HG02981 (cell line): ENCODE results near the gene KRT83.
"Not testable (repeated sequence)": the region's sequence is repeated elsewhere in the genome, so short reads cannot be mapped to it uniquely, and the experiment has no call there.

ENCODE experiments used
- ATAC-seq: cut with Tn5 transposase; IDR thresholded peaks from one replicate; pipeline ENCODE4 v1.9.1; 2021; ENCODE audit warnings: mild to moderate bottlenecking, moderate library complexity; ENCODE audit not compliant: unreplicated experiment

Gene KRT83

GRCh38 chr12:52290483-52291134 lies 30.6 kb downstream of the KRT83 start:
- ATAC-seq: not testable (repeated sequence)

GRCh38 chr12:52287816-52288805 lies 33.1 kb downstream of the KRT83 start:
- not testable (repeated sequence) for ATAC-seq

DNA sequence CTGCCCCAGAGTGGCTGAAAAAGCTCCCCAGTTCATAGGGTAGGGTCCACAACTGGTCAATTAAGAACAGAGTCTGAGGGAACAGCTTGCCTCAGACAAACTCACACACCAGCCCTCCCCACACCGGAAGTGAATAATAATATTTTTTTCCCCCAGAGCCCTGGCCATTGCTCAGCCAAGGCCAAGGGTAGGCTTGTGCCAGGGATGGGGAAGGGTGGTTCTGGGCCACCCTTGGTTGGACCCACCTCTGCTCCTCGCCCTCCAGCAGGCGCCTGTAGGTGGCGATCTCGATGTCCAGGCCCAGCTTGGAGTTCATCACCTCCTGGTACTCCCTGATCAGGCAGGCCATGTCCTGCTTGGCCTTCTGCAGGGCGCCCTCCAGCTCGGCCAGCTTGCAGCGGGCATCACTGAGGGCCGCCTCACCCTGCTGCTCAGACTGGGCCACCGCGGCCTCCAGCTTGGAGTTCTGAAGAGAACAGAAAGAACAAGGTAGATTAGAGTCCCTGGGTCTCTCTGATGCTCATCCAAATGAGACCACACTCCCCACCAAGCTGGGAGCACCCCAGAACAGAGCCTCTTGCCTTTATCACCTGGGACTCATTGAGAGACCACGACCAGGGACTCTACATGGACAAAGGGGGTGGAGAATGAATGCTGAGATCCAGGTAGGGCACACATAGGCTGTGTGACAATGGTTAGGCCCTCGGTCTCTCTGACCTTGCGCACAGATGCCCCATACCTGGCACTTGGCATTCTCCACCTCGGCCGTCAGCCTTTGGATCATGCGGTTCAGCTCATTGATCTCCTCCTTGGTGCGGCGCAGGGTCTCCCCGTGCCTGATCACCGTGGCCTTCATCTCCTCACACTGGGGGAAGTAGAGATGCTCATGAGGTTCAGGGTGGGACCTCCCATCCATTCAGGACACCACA lies 34.1 kb downstream of the KRT83 start:
- ATAC-seq: not testable (repeated sequence)

DNA sequence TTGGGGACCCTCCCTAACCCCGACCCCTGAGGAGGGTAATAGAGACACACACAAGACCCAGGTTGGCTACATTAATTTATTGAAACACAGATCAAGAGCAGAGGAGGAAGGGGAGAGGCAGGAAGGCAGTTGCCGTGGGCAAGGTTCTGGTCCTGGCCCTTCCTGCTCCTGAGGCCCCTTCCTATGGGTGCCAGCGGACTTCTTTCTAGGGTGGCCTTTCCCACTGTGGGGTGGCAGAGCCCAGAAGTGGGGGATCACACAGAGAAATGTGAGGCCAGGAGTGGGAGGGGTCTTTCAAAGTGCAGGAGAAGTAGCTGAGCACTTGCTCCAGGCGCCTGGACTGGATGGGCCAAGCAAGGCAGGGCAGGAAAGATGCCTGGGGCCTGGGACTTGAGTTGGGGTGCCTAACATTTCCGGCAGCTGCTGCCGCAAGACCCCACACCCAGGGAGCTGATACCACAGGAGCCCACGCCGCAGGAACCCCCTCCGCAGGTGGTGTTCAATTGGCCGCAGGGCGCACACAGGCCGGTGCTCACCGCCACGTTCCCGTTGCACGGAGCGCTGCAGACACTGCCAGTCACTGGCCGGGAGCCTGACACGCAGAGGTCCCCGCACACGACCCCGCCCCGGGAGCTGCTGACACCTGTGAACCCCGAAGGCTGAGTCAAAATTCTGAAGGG lies 35.2 kb downstream of the KRT83 start:
- ATAC-seq: no peak

- ATAC-seq: no peak
Measured at GRCh38 chr12:52285172-52285745, 35.9 kb downstream of the KRT83 start.

DNA sequence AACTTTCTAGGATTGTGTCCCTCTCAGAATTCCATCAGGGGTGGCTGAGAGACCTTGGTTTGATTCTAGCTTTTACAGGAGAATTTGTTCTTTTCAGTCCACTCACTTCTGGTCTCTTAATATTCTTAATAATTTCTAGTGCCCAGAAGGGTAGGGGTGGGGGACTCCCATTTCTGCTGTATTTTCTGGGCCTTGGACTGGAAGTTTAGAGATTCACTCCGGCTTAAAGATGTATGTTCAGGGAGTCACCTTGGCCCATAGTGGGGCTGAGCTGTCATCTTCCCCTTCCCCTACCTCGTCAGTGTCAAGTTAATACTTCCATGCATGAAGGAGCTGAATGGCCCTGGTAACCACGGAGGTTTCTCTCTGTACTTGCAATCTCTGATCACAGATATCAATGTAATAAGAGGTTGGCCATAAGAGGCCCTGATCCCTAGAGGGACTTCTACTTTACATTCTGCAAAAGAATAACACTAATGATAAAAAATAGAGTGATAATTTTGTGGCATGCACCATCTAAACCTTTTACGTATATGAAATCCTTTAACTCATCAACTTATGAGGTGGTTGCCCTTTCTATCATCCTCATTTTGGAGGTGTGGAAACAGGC lies 36.5 kb downstream of the KRT83 start:
- ATAC-seq: no peak

DNA sequence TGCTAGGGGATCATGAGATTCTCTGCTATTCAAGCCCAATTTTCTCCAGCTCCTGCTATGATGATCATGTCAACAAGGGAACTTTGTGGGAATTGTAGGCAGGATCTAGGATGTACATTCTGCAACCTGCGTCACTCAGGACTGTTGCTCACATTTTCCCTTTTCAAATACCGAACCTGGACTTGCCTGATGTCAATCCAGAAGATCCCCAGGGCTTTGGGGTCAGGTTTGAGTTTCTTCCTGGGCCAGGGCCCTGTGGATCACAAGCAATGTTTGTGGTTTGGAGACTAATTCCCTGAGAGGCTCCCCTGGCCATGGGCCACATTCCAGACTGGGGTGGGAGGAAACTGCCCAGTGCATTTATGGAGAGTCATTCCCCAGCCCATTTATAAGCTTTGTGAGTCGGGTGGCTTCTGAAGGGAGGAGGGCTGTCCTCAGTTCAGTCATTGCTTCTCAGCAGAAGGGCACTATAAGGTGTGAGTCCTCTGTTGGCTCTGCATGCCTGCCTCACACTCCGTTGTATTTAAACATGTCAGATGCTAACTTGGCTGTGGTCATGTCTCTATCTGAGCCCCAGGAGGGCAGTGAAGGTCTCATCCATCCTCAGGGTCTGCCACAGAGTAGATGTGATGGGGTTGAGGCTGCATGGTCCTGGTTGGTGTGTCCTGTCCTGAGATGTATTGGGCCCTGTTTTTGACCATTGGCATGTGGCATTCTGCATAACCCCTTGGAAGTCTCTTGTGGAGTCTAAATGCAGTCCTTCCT lies 40.2 kb downstream of the KRT83 start:
- no peak for ATAC-seq

DNA sequence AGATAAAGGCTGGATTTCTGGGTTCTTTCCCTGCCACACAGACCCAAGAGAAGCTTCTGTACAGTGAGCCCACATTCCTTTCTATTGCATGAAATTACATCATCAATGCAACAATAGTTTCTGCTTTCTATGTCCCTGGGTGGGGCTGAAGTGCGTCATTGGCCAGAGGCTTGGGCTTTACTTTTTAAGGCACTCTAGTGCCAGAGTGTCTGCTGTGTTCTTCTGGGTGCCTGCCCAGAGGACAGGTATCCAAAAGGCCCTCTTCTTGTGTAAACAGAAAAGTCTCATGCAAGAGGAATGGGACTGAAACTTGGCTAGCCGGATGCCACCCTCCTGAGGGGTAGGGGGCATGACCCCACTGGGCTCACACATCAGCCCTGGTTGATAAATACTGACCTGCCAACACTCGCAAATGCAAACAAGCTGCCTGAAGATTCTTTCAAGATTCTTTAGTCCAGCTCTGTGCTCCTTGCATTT lies 40.8 kb downstream of the KRT83 start:
- no peak for ATAC-seq

DNA sequence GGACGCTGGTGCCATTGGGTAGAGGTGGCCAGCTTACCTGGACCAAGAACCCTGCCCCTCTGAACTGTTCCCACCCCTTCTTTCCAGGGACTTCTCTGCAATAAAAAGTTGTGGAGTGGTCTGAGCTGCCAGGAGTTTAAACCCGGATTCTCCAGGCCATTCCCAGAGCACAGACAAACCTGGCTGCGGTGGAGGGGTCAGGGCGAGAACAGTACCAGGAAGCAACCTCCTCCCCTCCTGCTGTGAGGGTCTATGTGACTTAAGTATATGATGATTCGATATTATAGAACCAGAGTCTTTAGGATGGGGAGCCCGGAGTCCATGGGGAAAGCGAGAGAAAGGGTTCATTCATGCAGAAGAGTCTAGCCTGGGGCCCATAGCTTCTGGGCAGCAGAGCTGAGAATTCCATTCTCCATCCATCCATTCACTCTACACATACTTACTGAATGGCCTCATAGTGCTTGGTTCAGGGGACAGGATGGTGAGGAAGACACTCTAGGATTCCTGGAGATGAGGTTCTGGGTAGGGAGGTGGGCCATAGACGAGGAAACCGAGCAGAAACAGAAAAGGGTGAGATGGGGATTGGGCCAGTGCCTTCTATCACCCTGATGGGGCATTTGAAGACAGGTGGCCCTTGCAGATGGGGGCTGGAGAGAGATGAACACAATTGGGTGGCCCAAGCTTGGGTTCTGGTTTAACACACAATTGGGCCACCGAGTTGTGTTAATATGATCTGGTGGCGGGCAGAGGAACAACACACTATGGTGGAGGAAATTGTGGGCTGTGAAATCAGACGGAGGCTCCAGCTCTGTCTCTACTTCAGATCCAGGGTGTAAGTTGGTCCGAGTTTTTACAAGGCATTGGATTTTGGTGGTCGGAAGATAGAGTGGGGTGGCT lies 41.5 kb downstream of the KRT83 start:
- ATAC-seq: no peak

DNA sequence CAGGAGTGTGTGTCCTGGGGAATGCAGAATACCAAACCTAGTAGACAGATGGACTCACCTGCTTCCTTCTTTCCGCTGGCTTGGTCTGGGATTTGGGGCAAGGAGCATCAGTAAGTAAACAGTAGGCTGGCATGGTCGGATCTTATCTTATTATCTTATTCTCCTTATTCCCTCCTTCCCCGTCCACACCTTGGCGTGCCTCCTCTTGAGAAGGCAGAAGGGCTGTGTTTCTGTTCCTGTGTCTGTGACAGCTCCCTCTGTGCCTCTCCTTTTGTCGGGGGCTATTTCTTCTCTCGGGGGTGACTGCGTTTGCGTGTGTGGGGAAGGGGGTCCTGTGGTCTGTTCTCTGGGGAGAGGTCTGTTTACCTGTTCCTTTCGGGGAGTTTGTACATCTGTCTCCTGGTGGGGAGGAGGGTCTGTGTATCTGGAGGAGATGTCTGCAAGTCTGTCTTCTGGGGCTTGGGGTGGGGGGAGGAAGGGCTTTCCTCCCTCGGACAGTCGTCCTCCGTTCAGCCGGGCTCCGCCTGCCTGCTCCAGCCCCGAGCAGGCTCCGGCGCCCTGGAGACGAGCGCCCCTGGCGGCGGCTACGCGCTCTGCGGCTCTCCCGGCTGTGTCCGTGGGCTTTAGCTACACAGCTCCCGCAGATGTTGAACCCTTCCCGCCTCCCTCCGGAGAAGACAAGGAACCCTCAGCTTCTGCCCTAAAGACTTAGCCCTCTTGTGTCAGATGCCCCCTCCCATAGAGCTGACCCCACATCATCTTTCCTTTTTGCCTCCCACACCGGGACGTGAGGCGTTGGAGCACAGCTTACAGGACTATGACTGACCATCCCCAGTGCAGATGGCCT lies 42.4 kb downstream of the KRT83 start:
- ATAC-seq: no peak

DNA sequence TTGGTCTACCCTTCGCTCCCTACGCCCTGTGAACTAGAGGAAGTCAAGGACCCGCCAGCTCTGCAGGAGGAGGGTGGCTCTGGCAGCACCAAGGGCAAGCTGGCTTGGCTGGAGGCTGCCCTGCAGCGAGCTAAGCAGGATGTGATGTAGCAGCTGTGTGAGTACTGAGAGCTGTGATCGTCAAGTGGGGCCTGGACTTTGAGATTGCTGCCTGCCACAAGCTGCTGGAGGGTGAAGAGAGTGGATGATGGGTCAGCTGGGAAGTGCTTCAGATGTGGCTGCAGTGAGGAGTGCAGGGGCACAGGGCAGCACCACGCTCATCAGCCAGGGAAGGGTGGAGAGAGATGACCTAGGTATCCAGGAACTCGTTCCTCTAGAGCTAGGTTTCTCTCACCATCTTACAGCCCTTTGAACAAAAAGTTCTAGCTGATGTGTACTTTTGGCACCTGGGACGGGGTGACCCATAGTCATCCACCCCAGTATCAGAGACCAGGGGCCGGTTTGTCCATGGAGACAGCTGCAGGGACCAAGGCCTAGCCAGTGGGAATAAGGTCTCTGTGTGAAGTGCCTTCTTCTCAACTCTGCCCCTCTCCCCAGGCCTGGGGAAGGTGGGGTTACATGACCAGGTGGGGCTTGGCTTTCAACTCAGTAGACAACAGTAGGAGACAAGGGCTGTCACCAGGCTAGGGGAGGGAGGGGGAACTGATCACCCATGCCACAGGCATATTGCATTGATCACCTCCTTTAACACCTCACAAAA lies 43.5 kb downstream of the KRT83 start:
- ATAC-seq: no peak

DNA sequence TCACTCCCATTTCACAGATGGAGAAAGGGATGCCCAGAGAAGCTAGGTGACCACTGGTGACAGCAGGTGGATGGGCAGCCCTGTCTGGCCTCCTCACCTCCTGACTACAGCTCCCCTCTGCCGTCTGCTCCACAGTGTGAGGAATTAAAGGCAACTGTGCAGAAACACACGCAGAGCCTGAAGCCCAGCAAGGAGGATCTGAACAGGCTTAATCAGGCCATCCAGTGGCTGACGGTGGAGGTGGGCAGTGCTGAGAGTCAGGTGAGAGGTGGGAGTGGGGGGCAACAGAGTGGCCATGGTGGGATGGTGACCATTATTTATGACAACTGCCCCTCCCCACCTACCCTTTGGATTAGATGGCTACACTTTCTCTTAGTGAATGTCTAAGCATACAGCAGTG lies 45.5 kb downstream of the KRT83 start:
- ATAC-seq: no peak

DNA sequence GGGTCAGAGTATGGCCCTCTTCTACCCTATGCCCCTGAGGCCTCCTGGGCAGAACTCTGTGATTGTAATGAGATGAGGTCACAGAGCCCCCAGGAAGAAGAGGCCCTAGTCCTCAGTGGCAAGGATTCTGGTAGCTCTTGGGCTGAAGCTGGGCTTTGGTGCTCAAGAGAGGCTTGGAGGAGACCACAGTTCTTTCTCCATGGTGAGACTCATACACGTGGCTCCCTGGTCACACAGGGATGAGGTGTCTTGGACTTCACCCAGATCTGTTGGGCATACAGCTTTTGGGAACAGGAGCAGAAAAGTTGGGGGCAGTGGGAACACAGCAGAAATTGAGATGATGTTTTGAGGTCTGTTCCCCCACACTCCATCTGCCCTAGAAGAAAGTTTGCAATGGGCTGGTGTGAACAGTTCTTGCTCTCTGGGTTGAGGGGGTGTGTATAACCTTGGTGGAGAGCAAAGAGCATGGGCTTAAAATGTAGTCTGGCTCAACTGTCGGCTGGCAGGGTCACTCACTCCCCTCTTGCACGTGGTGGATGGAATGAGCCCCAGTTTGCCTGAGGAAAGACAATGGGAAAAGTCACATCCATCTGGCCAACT lies 46.6 kb downstream of the KRT83 start, which contains the start of gene KRT86:
TSS of gene KRT86 (plus strand) at position 125 of the 600 bp plus-strand sequence. CDS start 27,272 bp downstream, outside the sequence.
- ATAC-seq: no peak

DNA sequence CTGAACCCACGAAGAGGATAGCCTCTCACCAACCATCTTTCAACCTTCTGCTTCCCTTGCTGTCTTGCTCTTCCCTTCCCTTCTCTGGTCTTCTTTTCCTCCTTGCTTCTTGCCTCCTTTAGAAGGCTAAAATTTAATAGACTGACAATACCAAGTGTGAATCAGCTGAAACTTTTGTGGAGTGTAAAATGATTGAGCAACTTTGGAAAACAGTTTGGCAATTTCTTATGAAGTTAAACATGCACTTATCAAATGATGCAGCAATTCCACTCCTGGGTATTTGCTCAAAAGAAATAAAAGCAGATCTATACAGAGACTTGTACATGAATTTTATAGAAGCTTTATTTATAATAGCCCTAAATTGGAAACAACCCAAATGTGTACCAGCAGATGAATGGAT lies 50.0 kb downstream of the KRT83 start:
- no peak for ATAC-seq

DNA sequence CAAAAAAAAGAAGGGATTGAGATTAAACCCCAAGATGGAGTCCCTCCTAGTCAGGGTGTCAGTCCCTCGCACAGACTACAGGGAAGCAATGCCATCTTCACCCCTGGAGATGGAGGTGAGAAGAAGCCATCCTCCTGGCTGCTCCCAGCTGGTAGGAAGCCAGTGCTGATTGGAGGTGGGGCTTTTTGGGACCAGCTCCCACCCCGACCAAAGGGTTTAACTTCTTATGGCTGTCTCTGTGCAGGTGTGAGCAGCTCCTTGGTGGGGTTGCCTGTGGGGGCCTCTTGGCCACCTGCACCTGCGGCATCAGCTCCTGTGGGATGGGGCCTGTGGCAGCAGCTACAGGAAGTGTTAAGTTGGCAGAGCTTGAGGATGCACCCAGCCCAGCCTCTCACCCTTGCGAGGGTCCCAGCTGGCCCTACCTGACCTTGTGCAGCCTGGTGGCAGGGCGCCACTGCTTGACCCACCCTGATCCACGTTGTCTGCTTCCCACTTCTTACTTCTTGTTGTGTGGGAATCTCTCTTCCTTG lies 50.6 kb downstream of the KRT83 start:
- ATAC-seq: no peak
